K562 (cell line): Measurements from ENCODE around the gene TUFM. TPM values are rescaled to one million over a fixed set of nuclear protein-coding genes. Genes with fewer than 3 reads are reported as not detected.

Experiments
- ATAC-seq: fragments of 200-7000 bp; cut with Tn5 transposase; 3 replicates; pipeline ENCODE4 v1.9.1; 2020; ENCODE audit warnings: moderate library complexity
- BruUV-seq: library from RNA; stranded (reverse); fragments of 400-500 nt; replicated peaks from 2 replicates; lab custom pipeline; 2021; lab: Mats Ljungman, UMichigan
- CTCF ChIA-PET: fragments of 300-600 bp; formaldehyde crosslinking; extraction: SDS; loops from one replicate; lab custom pipeline; 2021; ENCODE audit warnings: low intra/inter-chr PET ratio; lab: Yijun Ruan, JAX
- POLR2A ChIA-PET: fragments of 300-600, 350-650 bp; sonication (Branson Sonifier 250); formaldehyde crosslinking; extraction: SDS; loops from one replicate; lab custom pipeline; 2021; ENCODE audit warnings: antibody characterized with exemption, inconsistent platforms; lab: Yijun Ruan, JAX
- DNase-seq, 4 experiments: peaks; one replicate each; pipeline versions ENCODE4 v3.0.0 to v3.0.0-alpha.2; 2011 to 2018; ENCODE audit warnings: low spot score in 3 of 4, mixed read lengths in 3 of 4; ENCODE audit errors: extremely low read depth in 1 of 4
- FAIRE-seq: peaks from 2 replicates; lab custom pipeline; 2011; peaks lifted over from hg19 to GRCh38; lab: Jason Lieb, UNC
- H2AFZ ChIP-seq: 2 replicates; pipeline ENCODE4 v1.6.0; 2011; ENCODE audit warnings: low read depth, low read length, control low read depth, inconsistent platforms
- H3K27ac ChIP-seq: fragments of 200-600 bp; 3 replicates; pipeline ENCODE4 v1.8.0; 2011; ENCODE audit warnings: low read depth, mild to moderate bottlenecking, control low read depth, inconsistent platforms, low read length, moderate library complexity, mixed read lengths; ENCODE audit errors: extremely low read depth
- H3K27me3 ChIP-seq, 2 experiments: fragments of 300-600 bp in 1 of 2; 2 replicates in 1 of 2; 3 replicates in 1 of 2; pipeline versions ENCODE4 v1.6.0 to v1.8.0; 2011; ENCODE audit warnings: inconsistent platforms in 2 of 2, low read length in 2 of 2, mild to moderate bottlenecking in 1 of 2, mixed read lengths in 1 of 2, moderate library complexity in 1 of 2; ENCODE audit not compliant: control insufficient read depth in 2 of 2, insufficient read depth in 2 of 2
- H3K36me3 ChIP-seq: fragments of 300-600 bp; 3 replicates; pipeline ENCODE4 v1.8.0; 2011; ENCODE audit warnings: mild to moderate bottlenecking, low read length, inconsistent platforms; ENCODE audit not compliant: control insufficient read depth, insufficient read depth
- H3K4me1 ChIP-seq, 2 experiments: fragments of 200-600 bp in 1 of 2; replicated peaks in 1 of 2; 2 replicates in 1 of 2; 3 replicates in 1 of 2; pipeline versions ENCODE4 v1.5.1 to v1.8.0; 2011; ENCODE audit warnings: inconsistent platforms in 2 of 2, low read length in 2 of 2, mild to moderate bottlenecking in 1 of 2, mixed read lengths in 1 of 2, moderate library complexity in 1 of 2; ENCODE audit not compliant: control insufficient read depth in 2 of 2, insufficient read depth in 2 of 2
- H3K4me2 ChIP-seq: 2 replicates; pipeline ENCODE4 v1.6.1; 2011; ENCODE audit warnings: low read length, control low read depth, inconsistent platforms, mixed read lengths; ENCODE audit not compliant: insufficient read depth
- H3K4me3 ChIP-seq: fragments of 200-600 bp; sonication (generic), shearing (Covaris generic); 2 replicates; pipeline ENCODE4 v1.5.1; 2016; ENCODE audit warnings: control low read depth, inconsistent platforms
- H3K79me2 ChIP-seq: fragments of 200-600 bp; 3 replicates; pipeline ENCODE4 v1.8.0; 2011; ENCODE audit warnings: low read length, inconsistent platforms; ENCODE audit not compliant: control insufficient read depth, insufficient read depth
- H3K9ac ChIP-seq, 2 experiments: 2 replicates each; pipeline versions ENCODE4 v1.6.0 to v1.6.1; 2011; ENCODE audit warnings: low read depth in 2 of 2, low read length in 2 of 2, control low read depth in 1 of 2, inconsistent platforms in 1 of 2, mild to moderate bottlenecking in 1 of 2, mixed read lengths in 1 of 2; ENCODE audit not compliant: insufficient read depth in 1 of 2
- H3K9me1 ChIP-seq: one replicate; pipeline ENCODE4 v1.6.0; 2011; ENCODE audit warnings: inconsistent platforms, mild to moderate bottlenecking, low read length, moderate library complexity; ENCODE audit not compliant: control insufficient read depth, insufficient read depth
- H3K9me3 ChIP-seq: replicated peaks from 2 replicates; pipeline ENCODE4 v1.5.1; 2011; ENCODE audit warnings: low read depth, low read length, inconsistent platforms; ENCODE audit not compliant: control insufficient read depth, insufficient read depth
- H4K20me1 ChIP-seq: replicated peaks from 2 replicates; pipeline ENCODE4 v1.6.1; 2011; ENCODE audit warnings: low read length, inconsistent platforms, mixed read lengths; ENCODE audit not compliant: control insufficient read depth, insufficient read depth
- ASH1L ChIP-seq: fragments of 450-650 bp; IDR thresholded peaks from 2 replicates; pipeline ENCODE4 v1.6.1; 2018; ENCODE audit warnings: borderline replicate concordance, mild to moderate bottlenecking, low read depth; ENCODE audit not compliant: partially characterized antibody
- FOXJ3 ChIP-seq: sonication (generic); formaldehyde crosslinking; IDR thresholded peaks from 2 replicates; pipeline ENCODE4 v1.4.0; 2020; ENCODE audit warnings: mild to moderate bottlenecking, missing genetic modification reagents
- NFIC ChIP-seq: fragments of 450-650 bp; IDR thresholded peaks from 2 replicates; pipeline ENCODE4 v1.6.1; 2017; ENCODE audit warnings: mild to moderate bottlenecking, inconsistent platforms
- POLR2A ChIP-seq: fragments of 450-650 bp; conservative IDR thresholded peaks from 2 replicates; pipeline ENCODE4 v1.6.1; 2016
- POLR2B ChIP-seq: fragments of 450-650 bp; IDR thresholded peaks from 2 replicates; pipeline ENCODE4 v1.6.1; 2018; ENCODE audit warnings: low read depth; ENCODE audit not compliant: partially characterized antibody
- POLR2G ChIP-seq: fragments of 200-400 bp; formaldehyde crosslinking; IDR thresholded peaks from 2 replicates; pipeline ENCODE4 v1.6.1; 2017; ENCODE audit warnings: low read depth, mild to moderate bottlenecking, antibody characterized with exemption, low read length, moderate library complexity
- RBBP5 ChIP-seq: fragments of 200-600 bp; sonication (generic); IDR thresholded peaks from 2 replicates; pipeline ENCODE4 v1.6.1; 2012; ENCODE audit warnings: borderline replicate concordance, mild to moderate bottlenecking, low read length, control low read depth, inconsistent platforms; ENCODE audit not compliant: insufficient read depth, poor library complexity, severe bottlenecking
- RBFOX2 ChIP-seq: fragments of 200-400 bp; formaldehyde crosslinking; IDR thresholded peaks from 2 replicates; pipeline ENCODE4 v1.6.1; 2017; ENCODE audit warnings: low read depth, mild to moderate bottlenecking, low read length, moderate library complexity
- RBM22 ChIP-seq: fragments of 200-400 bp; formaldehyde crosslinking; IDR thresholded peaks from 2 replicates; pipeline ENCODE4 v1.6.1; 2018; ENCODE audit warnings: low read length, low read depth; ENCODE audit not compliant: poor library complexity, severe bottlenecking
- RFX7 ChIP-seq: fragments of 250-450 bp; sonication (Bioruptor Pico); IDR thresholded peaks from 2 replicates; pipeline ENCODE4 v1.5.1; 2021; ENCODE audit warnings: mild to moderate bottlenecking
- SUPT5H ChIP-seq: fragments of 450-650 bp; IDR thresholded peaks from 2 replicates; pipeline ENCODE4 v1.6.1; 2016
- WGBS: fragments of 100-300 bp; shearing (Covaris generic); methylation state at CpG from one replicate; pipeline ENCODE4 v1.1.6; 2016; ENCODE audit warnings: low coverage, mixed read lengths; ENCODE audit not compliant: insufficient coverage; ENCODE audit errors: missing lambda C conversion rate; 5-methylcytosine and 5-hydroxymethylcytosine counted together
- in situ Hi-C: fragments of 300-500 bp; cut with MboI; formaldehyde crosslinking; loops from 4 replicates; pipeline ENCODE4 v1.15.0; 2018; ENCODE audit warnings: inconsistent platforms, mixed read lengths
- intact Hi-C: fragments of 100-400 bp; cut with micrococcal nuclease; formaldehyde crosslinking; loops from 2 replicates; pipeline ENCODE4 v1.14.2; 2022
- polyA plus RNA-seq, 8 experiments: library from polyadenylated mRNA; depleted of rRNA in 4 of 8; stranded (reverse) in 5 of 8; unstranded in 3 of 8; fragments of >200 nt; fragmentation: Nextera tagmentation in 2 of 8; fragmentation: Illumina TruSeq in 1 of 8; extraction: Ambion mirVana in 2 of 8; extraction: Trizol in 1 of 8; gene quantifications; 2 replicates each; pipeline versions ENCODE4 v1.2.1 to v1.2.3, GENCODE V29; 2011 to 2014; ENCODE audit warnings: inconsistent platforms in 1 of 8, missing spikeins in 1 of 8
- total RNA-seq, 7 experiments: library from RNA; depleted of rRNA in 6 of 7; stranded (reverse); fragments of >200 nt in 6 of 7; fragmentation: Illumina TruSeq in 2 of 7; extraction: Trizol in 2 of 7; gene quantifications; 2 replicates each; pipeline versions ENCODE4 v1.2.1 to v1.2.3, GENCODE V29; 2011 to 2021; ENCODE audit warnings: low replicate concordance in 1 of 7
- TF ChIP-seq, protein P1 (sequence below), 3 experiments: IDR thresholded peaks in 2 of 3; conservative IDR thresholded peaks in 1 of 3; 2 replicates each; pipeline ENCODE4 v1.5.1; 2011 to 2012; ENCODE audit warnings: low read length in 3 of 3, mild to moderate bottlenecking in 3 of 3, control low read depth in 2 of 3, improper control_type of control experiment in 1 of 3, inconsistent platforms in 1 of 3, low read depth in 1 of 3, mixed read lengths in 1 of 3, moderate library complexity in 1 of 3; ENCODE audit not compliant: insufficient read depth in 2 of 3

TUFM gene
- total and polyA plus RNA-seq, 9 of the 15 experiments (the other 6 are each of a cell fraction or from before 2014, with no cell fraction given) = 34.1 to 434 (median 256) TPM

DNA sequence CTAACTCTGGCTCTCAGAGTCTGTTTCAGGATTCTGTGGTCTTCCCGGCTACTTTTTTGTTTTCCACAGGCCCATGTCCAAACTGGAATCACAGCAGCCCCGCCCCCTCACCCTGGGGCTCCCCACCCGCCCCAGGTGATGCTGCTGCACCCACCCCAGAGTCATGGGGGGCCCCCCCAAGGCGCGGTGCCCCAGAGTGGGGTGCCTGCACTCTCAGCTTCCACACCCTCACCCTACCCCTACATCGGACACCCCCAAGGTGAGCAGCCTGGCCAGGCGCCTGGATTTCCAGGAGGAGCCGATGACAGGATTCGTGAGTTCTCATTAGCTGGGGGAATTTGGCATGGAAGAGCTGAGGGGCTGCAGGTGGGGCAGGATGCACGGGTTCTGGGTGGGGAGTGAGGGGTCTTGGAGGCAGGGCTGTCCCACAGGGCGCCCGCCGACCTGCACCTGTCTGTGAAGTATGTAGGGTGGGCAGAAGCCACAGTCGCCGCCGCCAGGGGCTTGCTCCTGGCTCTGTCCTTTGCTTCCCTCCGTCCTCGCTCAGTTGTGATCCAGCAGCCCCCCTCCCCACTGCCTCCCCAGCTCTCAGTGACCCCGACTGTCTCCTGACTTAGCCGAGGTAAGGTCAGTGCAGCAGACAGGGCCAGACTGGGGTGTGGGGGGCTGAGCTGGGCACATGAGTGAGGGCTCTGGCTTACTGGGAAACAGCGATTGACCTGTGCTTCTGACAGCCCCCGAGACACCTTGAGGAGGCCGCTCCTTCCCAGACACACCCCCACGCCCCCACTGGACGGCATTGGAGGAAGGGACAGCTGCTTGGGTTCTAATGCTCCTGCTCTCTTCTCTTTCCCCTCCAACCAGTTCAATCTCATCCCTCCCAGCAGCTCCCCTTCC, 10.0 kb downstream of the TUFM start (continued):
- TF ChIP-seq, protein P1, sequence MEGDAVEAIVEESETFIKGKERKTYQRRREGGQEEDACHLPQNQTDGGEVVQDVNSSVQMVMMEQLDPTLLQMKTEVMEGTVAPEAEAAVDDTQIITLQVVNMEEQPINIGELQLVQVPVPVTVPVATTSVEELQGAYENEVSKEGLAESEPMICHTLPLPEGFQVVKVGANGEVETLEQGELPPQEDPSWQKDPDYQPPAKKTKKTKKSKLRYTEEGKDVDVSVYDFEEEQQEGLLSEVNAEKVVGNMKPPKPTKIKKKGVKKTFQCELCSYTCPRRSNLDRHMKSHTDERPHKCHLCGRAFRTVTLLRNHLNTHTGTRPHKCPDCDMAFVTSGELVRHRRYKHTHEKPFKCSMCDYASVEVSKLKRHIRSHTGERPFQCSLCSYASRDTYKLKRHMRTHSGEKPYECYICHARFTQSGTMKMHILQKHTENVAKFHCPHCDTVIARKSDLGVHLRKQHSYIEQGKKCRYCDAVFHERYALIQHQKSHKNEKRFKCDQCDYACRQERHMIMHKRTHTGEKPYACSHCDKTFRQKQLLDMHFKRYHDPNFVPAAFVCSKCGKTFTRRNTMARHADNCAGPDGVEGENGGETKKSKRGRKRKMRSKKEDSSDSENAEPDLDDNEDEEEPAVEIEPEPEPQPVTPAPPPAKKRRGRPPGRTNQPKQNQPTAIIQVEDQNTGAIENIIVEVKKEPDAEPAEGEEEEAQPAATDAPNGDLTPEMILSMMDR (IDR thresholded peaks at IDR 0.05 in 2 of 3, conservative IDR thresholded peaks at IDR 0.05 in 1 of 3; ENCODE audit: insufficient read depth in 2 of 3, low read depth in 1 of 3, low read length in 3 of 3) = peak in 1 of 3 experiments; percentile 17; a peak in 1 of 6 replicates
- TF ChIP-seq, all 486 proteins: peak for 8

DNA sequence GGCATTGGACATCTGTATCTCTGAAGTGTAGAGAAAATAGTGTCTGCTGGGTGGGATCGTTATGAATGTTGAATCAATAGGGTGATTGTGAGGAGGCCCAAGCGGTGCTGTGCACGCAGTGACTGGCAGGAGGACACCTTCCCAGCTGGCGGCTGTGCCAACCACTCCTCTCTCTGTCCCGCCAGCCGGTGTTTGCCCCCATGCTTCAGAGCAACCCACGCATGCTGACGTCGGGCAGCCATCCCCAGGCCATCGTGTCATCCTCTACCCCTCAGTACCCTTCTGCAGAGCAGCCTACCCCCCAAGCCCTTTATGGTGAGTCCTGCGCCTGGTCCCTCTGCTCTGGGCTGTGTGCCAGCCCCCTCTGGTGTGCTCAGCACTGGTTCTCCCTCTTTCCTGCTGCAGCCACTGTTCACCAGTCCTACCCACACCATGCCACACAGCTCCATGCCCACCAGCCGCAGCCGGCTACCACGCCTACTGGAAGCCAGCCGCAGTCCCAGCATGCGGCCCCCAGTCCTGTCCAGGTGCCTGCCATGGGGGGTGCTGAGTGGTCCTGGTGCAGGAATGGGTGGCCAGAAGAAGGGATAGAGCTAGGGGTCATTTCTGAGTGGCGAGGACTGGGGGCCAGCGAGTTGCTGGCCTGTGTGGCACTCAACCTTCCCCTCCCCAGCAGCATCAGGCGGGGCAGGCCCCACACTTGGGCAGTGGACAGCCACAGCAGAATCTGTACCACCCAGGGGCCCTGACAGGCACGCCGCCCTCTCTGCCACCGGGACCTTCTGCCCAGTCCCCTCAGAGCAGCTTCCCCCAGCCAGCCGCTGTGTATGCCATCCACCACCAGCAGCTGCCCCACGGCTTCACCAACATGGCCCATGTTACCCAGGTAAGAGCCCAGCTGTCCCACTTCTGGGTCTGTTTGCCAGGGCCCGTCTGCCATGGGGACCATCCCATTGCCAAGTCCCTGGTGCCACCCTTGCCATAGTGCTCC, 11.0 kb downstream of the TUFM start:
- H2AFZ ChIP-seq = no peak overlapping the region
- ATAC-seq (no peak), FAIRE-seq (no peak), DNase-seq (no peak)
- peaks cover 13% of the 10 kb centered on the region; the same call in 1 of the 2 replicates for H4K20me1 ChIP-seq
- POLR2A ChIA-PET = interaction anchor here (0.7 to 5.9 kb wide), 5 partner anchors 7 to 101 kb away, joined by 3 to 72 read pairs (median 10); partner anchors contain the start of gene TUFM
- H3K36me3 ChIP-seq = peaks cover 83% of the 10 kb centered on the region
- no peak overlapping the region for H3K27ac ChIP-seq
- intact Hi-C loops = no loop called here
- H3K9me1 ChIP-seq = no peaks in the 10 kb centered on the region
- H3K4me1 ChIP-seq = peaks cover 0 to 20% of the 10 kb centered on the region in 2 experiments; a peak in 2 of 5 replicates
- H3K9me3 ChIP-seq = no peaks in the 10 kb centered on the region
- peak overlapping the region in 1 of 2 experiments; percentile 39; a peak in 2 of 4 replicates for H3K9ac ChIP-seq
- H3K4me2 ChIP-seq = no peak overlapping the region
- no peak overlapping the region for H3K4me3 ChIP-seq
- no TSS peak for BruUV-seq
- TF ChIP-seq FOXJ3 (CRISPR knock-in tag) (no peak), ASH1L (no peak), RBFOX2 (peak; percentile 74), POLR2G (peak; percentile 69; the same call in 1 of the 2 replicates), POLR2B (no peak), POLR2A (peak; percentile 56; the same call in 1 of the 2 replicates), RBM22 (peak; percentile 75), NFIC (0 out of 2 replicates have a peak, but pooled peaks have one; percentile 10), RFX7 (CRISPR knock-in tag) (no peak), RBBP5 (no peak), SUPT5H (peak; percentile 51; the same call in 1 of the 2 replicates)
- TF ChIP-seq, all 486 proteins: peak for 6
- Histone ChIP-seq H3K27me3 (no peaks in the 10 kb centered on the region), H3K79me2 (peaks cover 11% of the 10 kb centered on the region; the same call in 1 of the 3 replicates)
- in situ Hi-C loops = no loop called here
- 95% methylated on average over 21 of the region's 25 CpGs for WGBS
- CTCF ChIA-PET = no interaction called here
